ENCODE measurements around the gene RAB3B. TPM values are rescaled to one million over a fixed set of nuclear protein-coding genes. Genes with fewer than 3 reads are reported as not detected.

RAB3B gene
- total RNA-seq, 1 donor from 2014 or later, result 20.4 TPM

DNA sequence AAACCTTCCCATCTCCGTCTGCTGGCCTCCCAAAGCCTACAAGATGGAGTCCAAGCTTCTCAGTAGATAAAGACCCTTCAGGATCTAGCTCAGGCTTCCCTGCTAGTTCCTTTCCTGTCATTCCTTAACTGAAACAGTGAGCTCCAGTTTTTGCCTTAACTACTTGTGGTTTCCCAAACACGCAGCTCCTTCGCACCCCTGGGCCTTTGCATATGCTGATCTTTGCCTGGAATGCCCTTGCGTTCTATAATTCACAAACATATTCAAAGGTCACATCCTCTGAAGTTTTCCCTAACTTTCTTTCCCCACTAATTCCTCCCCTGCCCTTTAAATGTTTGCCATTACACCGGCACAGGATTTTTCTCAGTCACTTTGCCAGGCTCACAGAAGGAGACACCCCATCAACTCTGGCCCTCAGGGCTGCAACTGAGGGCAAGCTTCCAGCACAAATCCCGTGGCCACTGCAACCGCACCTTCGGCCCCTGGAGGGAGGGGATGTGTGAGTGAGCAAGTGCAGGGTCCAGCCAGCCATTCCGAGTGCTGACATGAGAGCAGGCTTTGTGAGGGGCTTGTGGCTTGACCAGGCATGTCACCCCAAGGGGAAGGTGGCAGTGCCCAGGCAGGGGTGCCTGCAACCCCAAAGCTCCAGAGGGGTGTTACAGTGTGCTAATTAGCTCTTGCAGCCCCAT is 41.3 kb downstream of the RAB3B start:
- Histone ChIP-seq H3K27me3 (no peaks in the 10 kb centered on the region), H3K79me2 (ENCODE audit: low read depth) (no peaks in the 10 kb centered on the region), H3F3A (ENCODE audit: low read depth) (no peaks in the 10 kb centered on the region), H3K4me3 (no peak overlapping the region), H3K36me3 (no peaks in the 10 kb centered on the region), H3K27ac (no peak overlapping the region), H2AFZ (replicated peaks) (no peak overlapping the region), H4K20me1 (ENCODE audit: low read depth) (no peaks in the 10 kb centered on the region), H3K4me2 (no peak overlapping the region), H3K9me3 (ENCODE audit: low read depth) (no peaks in the 10 kb centered on the region), H3K4me1 (peaks cover 13% of the 10 kb centered on the region), H3K9ac (no peak overlapping the region)
- DNase-seq (ENCODE audit: low spot score), result no peak
- H3K4me1 Mint-ChIP-seq, result peaks cover 15% of the 10 kb centered on the region
- H3K36me3 Mint-ChIP-seq, result peaks cover 9% of the 10 kb centered on the region
- H3K9me3 Mint-ChIP-seq, result peaks cover 3% of the 10 kb centered on the region
- H3K27me3 Mint-ChIP-seq (ENCODE audit: insufficient read depth, low read depth), result peaks cover 3% of the 10 kb centered on the region
- no peak for TF ChIP-seq EZH2 (IDR thresholded peaks at IDR 0.05)
- TF ChIP-seq EZH2phosphoT487 (IDR thresholded peaks at IDR 0.05), result no peak
- TF ChIP-seq CTCF (IDR thresholded peaks at IDR 0.05), result no peak
- no peak overlapping the region for H3K4me3 Mint-ChIP-seq
- no peak overlapping the region for H3K27ac Mint-ChIP-seq

GRCh38 chr1:51948491-51948915 is 42.0 kb downstream of the RAB3B start:
- H3K27ac ChIP-seq, result no peak overlapping the region
- H3K36me3 ChIP-seq, result no peaks in the 10 kb centered on the region
- peaks cover 11% of the 10 kb centered on the region for H3K36me3 Mint-ChIP-seq
- TF ChIP-seq EZH2 (IDR thresholded peaks at IDR 0.05) (no peak), CTCF (IDR thresholded peaks at IDR 0.05) (no peak), EZH2phosphoT487 (IDR thresholded peaks at IDR 0.05) (no peak)
- no peak overlapping the region for H3K27ac Mint-ChIP-seq
- no peaks in the 10 kb centered on the region for H3K9me3 ChIP-seq (ENCODE audit: low read depth)
- DNase-seq (ENCODE audit: low spot score), result no peak
- H3K4me1 ChIP-seq, result peaks cover 13% of the 10 kb centered on the region
- no peak overlapping the region for H3K4me2 ChIP-seq
- H3F3A ChIP-seq (ENCODE audit: low read depth), result no peaks in the 10 kb centered on the region
- H3K9ac ChIP-seq, result no peak overlapping the region
- H3K4me3 ChIP-seq, result no peak overlapping the region
- peaks cover 15% of the 10 kb centered on the region for H3K4me1 Mint-ChIP-seq
- peaks cover 3% of the 10 kb centered on the region for H3K9me3 Mint-ChIP-seq
- peaks cover 3% of the 10 kb centered on the region for H3K27me3 Mint-ChIP-seq (ENCODE audit: insufficient read depth, low read depth)
- no peaks in the 10 kb centered on the region for H3K27me3 ChIP-seq
- no peak overlapping the region for H3K4me3 Mint-ChIP-seq
- no peak overlapping the region for H2AFZ ChIP-seq (replicated peaks)
- no peaks in the 10 kb centered on the region for H4K20me1 ChIP-seq (ENCODE audit: low read depth)
- H3K79me2 ChIP-seq (ENCODE audit: low read depth), result no peaks in the 10 kb centered on the region

GRCh38 chr1:51946300-51946699 is 44.2 kb downstream of the RAB3B start:
- Histone ChIP-seq H3K9me3 (ENCODE audit: low read depth) (peaks cover 4% of the 10 kb centered on the region), H3K27me3 (no peaks in the 10 kb centered on the region), H3F3A (ENCODE audit: low read depth) (no peaks in the 10 kb centered on the region), H3K79me2 (ENCODE audit: low read depth) (no peaks in the 10 kb centered on the region), H3K9ac (no peak overlapping the region), H2AFZ (replicated peaks) (no peak overlapping the region), H3K4me3 (no peak overlapping the region), H3K27ac (no peak overlapping the region), H3K4me1 (peaks cover 7% of the 10 kb centered on the region), H4K20me1 (ENCODE audit: low read depth) (no peaks in the 10 kb centered on the region), H3K4me2 (no peak overlapping the region), H3K36me3 (no peaks in the 10 kb centered on the region)
- Mint-ChIP-seq H3K4me3 (no peak overlapping the region), H3K4me1 (no peaks in the 10 kb centered on the region), H3K27me3 (ENCODE audit: insufficient read depth, low read depth) (peaks cover 3% of the 10 kb centered on the region), H3K36me3 (peaks cover 20% of the 10 kb centered on the region), H3K27ac (no peak overlapping the region), H3K9me3 (peaks cover 13% of the 10 kb centered on the region)
- TF ChIP-seq EZH2phosphoT487 (IDR thresholded peaks at IDR 0.05), result no peak
- TF ChIP-seq CTCF (IDR thresholded peaks at IDR 0.05), result no peak
- no peak for TF ChIP-seq EZH2 (IDR thresholded peaks at IDR 0.05)
- DNase-seq (ENCODE audit: low spot score), result no peak
